ENCODE data around the gene SRSF11.

- TF ChIP-seq CTCF (conservative IDR thresholded peaks at IDR 0.05; ENCODE audit: low read depth, low read length): no peak
- TF ChIP-seq EZH2 (IDR thresholded peaks at IDR 0.05; ENCODE audit: low read length, unreplicated experiment): no peak
Observed at GRCh38 chr1:70171512-70171911, 49.7 kb upstream of the SRSF11 start.

All from PC-3 (cell line).